Stimulated activated CD4-positive, alpha-beta T cell treated with anti-CD3 and anti-CD28 coated beads, TNF-alpha, amount 100 ng/mL, for 48 hours (primary cell): ENCODE results near the gene USP17L15.
"Not testable (repeated sequence)": the region's sequence is repeated elsewhere in the genome, so short reads cannot be mapped to it uniquely, and the experiment has no call there.

ENCODE experiments used
- DNase-seq, 3 donors: peaks; one replicate each; pipeline ENCODE4 v3.0.0-alpha.2; 2020; ENCODE audit warnings: low read depth in 3 of 3

USP17L15 gene, protein sequence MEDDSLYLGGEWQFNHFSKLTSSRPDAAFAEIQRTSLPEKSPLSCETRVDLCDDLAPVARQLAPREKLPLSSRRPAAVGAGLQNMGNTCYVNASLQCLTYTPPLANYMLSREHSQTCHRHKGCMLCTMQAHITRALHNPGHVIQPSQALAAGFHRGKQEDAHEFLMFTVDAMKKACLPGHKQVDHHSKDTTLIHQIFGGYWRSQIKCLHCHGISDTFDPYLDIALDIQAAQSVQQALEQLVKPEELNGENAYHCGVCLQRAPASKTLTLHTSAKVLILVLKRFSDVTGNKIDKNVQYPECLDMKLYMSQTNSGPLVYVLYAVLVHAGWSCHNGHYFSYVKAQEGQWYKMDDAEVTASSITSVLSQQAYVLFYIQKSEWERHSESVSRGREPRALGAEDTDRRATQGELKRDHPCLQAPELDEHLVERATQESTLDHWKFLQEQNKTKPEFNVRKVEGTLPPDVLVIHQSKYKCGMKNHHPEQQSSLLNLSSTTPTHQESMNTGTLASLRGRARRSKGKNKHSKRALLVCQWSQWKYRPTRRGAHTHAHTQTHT

DNA sequence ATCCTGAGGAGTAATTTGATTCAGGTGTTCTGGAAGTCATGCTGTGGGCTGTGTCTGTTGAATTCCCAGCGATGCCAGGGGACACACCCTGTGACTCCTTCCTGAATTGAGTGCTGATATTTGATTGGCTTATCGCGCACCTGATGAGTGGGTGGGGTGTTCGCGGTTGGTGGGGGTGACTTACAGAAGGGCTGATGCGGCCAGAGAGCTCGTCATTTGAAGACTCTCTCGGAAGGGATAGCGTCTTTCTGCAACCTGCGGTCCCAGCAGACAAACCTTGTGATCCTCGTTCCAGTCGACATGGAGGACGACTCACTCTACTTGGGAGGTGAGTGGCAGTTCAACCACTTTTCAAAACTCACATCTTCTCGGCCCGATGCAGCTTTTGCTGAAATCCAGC is at the start of gene USP17L15:
Gene USP17L15, plus strand, starts transcription at position 301 of the 400 bp plus-strand sequence. Its CDS starts 0 bp downstream, at position 301.
- not testable (repeated sequence) for DNase-seq

DNA sequence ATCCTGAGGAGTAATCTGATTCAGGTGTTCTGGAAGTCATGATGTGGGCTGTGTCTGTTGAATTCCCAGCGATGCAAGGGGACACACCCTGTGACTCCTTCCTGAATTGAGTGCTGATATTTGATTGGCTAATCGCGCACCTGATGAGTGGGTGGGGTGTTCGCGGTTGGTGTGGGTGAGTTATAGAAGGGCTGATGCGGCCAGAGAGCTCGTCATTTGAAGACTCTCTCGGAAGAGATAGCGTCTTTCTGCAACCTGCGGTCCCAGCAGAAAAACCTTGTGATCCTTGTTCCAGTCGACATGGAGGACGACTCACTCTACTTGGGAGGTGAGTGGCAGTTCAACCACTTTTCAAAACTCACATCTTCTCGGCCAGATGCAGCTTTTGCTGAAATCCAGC is 23.8 kb upstream of the USP17L15 start, which contains the start of gene USP17L10:
Gene USP17L10, plus strand, starts transcription at position 301 of the 400 bp plus-strand sequence. Its CDS starts 0 bp downstream, at position 301.
- DNase-seq: not testable (repeated sequence)

DNA sequence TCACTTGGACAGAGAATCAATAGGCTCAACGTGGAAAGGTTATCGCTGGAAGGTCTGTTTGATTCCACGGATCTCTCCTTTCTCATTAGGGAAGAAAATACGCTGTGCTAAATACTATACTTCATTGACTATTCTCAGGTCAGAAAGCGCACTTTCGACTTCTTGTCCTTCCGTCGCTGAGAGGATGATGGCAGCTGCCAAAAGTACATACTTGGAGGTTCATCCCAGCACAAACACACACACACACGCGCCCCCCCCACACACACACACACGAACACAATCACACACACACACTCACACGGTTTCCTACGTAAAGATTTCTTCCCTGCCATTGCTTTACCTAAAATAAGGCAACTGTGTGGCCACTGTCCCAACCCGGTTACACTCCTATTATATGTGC is 19.5 kb upstream of the USP17L15 start:
- DNase-seq: not testable (repeated sequence)

DNA sequence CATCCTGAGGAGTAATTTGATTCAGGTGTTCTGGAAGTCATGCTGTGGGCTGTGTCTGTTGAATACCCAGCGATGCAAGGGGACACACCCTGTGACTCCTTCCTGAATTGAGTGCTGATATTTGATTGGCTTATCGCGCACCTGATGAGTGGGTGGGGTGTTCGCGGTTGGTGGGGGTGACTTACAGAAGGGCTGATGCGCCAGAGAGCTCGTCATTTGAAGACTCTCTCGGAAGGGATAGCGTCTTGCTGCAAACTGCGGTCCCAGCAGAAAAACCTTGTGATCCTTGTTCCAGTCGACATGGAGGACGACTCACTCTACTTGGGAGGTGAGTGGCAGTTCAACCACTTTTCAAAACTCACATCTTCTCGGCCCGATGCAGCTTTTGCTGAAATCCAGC is 19.1 kb upstream of the USP17L15 start, which contains the start of gene USP17L11:
Gene USP17L11, plus strand, starts transcription at position 301 of the 400 bp plus-strand sequence. Its CDS starts 0 bp downstream, at position 301.
- not testable (repeated sequence) for DNase-seq

DNA sequence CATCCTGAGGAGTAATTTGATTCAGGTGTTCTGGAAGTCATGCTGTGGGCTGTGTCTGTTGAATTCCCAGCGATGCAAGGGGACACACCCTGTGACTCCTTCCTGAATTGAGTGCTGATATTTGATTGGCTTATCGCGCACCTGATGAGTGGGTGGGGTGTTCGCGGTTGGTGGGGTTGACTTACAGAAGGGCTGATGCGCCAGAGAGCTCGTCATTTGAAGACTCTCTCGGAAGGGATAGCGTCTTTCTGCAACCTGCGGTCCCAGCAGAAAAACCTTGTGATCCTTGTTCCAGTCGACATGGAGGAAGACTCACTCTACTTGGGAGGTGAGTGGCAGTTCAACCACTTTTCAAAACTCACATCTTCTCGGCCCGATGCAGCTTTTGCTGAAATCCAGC is 14.3 kb upstream of the USP17L15 start, which contains the start of gene USP17L12:
Gene USP17L12, plus strand, starts transcription at position 301 of the 400 bp plus-strand sequence. Its CDS starts 0 bp downstream, at position 301.
- DNase-seq: not testable (repeated sequence)

DNA sequence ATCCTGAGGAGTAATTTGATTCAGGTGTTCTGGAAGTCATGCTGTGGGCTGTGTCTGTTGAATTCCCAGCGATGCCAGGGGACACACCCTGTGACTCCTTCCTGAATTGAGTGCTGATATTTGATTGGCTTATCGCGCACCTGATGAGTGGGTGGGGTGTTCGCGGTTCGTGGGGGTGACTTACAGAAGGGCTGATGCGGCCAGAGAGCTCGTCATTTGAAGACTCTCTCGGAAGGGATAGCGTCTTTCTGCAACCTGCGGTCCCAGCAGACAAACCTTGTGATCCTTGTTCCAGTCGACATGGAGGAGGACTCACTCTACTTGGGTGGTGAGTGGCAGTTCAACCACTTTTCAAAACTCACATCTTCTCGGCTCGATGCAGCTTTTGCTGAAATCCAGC is 9.6 kb upstream of the USP17L15 start, which contains the start of gene USP17L13:
Gene USP17L13, plus strand, starts transcription at position 301 of the 400 bp plus-strand sequence. Its CDS starts 0 bp downstream, at position 301.
- DNase-seq: not testable (repeated sequence)

DNA sequence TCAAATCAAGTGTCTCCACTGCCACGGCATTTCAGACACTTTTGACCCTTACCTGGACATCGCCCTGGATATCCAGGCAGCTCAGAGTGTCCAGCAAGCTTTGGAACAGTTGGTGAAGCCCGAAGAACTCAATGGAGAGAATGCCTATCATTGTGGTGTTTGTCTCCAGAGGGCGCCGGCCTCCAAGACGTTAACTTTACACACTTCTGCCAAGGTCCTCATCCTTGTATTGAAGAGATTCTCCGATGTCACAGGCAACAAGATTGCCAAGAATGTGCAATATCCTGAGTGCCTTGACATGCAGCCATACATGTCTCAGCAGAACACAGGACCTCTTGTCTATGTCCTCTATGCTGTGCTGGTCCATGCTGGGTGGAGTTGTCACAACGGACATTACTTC is 3.9 kb upstream of the USP17L15 start:
- DNase-seq: not testable (repeated sequence)

DNA sequence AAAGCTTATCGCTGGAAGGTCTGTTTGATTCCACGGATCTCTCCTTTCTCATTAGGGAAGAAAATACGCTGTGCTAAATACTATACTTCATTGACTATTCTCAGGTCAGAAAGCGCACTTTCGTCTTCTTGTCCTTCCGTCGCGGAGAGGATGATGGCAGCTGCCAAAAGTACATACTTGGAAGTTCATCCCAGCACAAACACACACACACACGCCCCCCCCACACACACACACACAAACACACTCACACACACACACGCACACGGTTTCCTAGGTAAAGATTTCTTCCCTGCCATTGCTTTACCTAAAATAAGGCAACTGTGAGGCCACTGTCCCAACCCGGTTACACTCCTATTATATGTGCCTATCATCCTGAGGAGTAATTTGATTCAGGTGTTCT is 4.3 kb downstream of the USP17L15 start:
- DNase-seq: not testable (repeated sequence)

DNA sequence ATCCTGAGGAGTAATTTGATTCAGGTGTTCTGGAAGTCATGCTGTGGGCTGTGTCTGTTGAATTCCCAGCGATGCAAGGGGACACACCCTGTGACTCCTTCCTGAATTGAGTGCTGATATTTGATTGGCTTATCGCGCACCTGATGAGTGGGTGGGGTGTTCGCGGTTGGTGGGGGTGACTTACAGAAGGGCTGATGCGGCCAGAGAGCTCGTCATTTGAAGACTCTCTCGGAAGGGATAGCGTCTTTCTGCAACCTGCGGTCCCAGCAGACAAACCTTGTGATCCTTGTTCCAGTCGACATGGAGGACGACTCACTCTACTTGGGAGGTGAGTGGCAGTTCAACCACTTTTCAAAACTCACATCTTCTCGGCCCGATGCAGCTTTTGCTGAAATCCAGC is 9.4 kb downstream of the USP17L15 start, which contains the start of gene USP17L17:
Gene USP17L17, plus strand, starts transcription at position 301 of the 400 bp plus-strand sequence. Its CDS starts 0 bp downstream, at position 301.
- not testable (repeated sequence) for DNase-seq

DNA sequence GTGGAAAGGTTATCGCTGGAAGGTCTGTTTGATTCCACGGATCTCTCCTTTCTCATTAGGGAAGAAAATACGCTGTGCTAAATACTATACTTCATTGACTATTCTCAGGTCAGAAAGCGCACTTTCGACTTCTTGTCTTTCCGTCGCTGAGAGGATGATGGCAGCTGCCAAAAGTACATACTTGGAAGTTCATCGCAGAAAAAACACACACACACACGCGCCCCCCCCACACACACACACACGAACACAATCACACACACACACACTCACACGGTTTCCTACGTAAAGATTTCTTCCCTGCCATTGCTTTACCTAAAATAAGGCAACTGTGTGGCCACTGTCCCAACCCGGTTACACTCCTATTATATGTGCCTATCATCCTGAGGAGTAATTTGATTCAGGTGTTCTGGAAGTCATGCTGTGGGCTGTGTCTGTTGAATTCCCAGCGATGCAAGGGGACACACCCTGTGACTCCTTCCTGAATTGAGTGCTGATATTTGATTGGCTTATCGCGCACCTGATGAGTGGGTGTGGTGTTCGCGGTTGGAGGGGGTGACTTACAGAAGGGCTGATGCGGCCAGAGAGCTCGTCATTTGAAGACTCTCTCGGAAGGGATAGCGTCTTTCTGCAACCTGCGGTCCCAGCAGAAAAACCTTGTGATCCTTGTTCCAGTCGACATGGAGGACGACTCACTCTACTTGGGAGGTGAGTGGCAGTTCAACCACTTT is 13.9 kb downstream of the USP17L15 start, which contains the start of gene USP17L18:
Gene USP17L18, plus strand, starts transcription at position 678 of the 728 bp plus-strand sequence. Its CDS starts 0 bp downstream, at position 678.
- not testable (repeated sequence) for DNase-seq

DNA sequence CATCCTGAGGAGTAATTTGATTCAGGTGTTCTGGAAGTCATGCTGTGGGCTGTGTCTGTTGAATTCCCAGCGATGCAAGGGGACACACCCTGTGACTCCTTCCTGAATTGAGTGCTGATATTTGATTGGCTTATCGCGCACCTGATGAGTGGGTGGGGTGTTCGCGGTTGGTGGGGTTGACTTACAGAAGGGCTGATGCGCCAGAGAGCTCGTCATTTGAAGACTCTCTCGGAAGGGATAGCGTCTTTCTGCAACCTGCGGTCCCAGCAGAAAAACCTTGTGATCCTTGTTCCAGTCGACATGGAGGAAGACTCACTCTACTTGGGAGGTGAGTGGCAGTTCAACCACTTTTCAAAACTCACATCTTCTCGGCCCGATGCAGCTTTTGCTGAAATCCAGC is 18.9 kb downstream of the USP17L15 start, which contains the start of gene USP17L19:
Gene USP17L19, plus strand, starts transcription at position 301 of the 400 bp plus-strand sequence. Its CDS starts 0 bp downstream, at position 301.
- not testable (repeated sequence) for DNase-seq

DNA sequence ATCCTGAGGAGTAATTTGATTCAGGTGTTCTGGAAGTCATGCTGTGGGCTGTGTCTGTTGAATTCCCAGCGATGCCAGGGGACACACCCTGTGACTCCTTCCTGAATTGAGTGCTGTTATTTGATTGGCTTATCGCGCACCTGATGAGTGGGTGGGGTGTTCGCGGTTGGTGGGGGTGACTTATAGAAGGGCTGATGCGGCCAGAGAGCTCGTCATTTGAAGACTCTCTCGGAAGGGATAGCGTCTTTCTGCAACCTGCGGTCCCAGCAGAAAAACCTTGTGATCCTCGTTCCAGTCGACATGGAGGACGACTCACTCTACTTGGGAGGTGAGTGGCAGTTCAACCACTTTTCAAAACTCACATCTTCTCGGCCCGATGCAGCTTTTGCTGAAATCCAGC is 23.6 kb downstream of the USP17L15 start, which contains the start of gene USP17L20:
Gene USP17L20, plus strand, starts transcription at position 301 of the 400 bp plus-strand sequence. Its CDS starts 0 bp downstream, at position 301.
- DNase-seq: not testable (repeated sequence)

DNA sequence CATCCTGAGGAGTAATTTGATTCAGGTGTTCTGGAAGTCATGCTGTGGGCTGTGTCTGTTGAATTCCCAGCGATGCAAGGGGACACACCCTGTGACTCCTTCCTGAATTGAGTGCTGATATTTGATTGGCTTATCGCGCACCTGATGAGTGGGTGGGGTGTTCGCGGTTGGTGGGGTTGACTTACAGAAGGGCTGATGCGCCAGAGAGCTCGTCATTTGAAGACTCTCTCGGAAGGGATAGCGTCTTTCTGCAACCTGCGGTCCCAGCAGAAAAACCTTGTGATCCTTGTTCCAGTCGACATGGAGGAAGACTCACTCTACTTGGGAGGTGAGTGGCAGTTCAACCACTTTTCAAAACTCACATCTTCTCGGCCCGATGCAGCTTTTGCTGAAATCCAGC is 28.4 kb downstream of the USP17L15 start, which contains the start of gene USP17L21:
Gene USP17L21, plus strand, starts transcription at position 301 of the 400 bp plus-strand sequence. Its CDS starts 0 bp downstream, at position 301.
- DNase-seq: not testable (repeated sequence)

DNA sequence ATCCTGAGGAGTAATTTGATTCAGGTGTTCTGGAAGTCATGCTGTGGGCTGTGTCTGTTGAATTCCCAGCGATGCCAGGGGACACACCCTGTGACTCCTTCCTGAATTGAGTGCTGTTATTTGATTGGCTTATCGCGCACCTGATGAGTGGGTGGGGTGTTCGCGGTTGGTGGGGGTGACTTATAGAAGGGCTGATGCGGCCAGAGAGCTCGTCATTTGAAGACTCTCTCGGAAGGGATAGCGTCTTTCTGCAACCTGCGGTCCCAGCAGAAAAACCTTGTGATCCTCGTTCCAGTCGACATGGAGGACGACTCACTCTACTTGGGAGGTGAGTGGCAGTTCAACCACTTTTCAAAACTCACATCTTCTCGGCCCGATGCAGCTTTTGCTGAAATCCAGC is 33.1 kb downstream of the USP17L15 start, which contains the start of gene USP17L22:
Gene USP17L22, plus strand, starts transcription at position 301 of the 400 bp plus-strand sequence. Its CDS starts 0 bp downstream, at position 301.
- not testable (repeated sequence) for DNase-seq

DNA sequence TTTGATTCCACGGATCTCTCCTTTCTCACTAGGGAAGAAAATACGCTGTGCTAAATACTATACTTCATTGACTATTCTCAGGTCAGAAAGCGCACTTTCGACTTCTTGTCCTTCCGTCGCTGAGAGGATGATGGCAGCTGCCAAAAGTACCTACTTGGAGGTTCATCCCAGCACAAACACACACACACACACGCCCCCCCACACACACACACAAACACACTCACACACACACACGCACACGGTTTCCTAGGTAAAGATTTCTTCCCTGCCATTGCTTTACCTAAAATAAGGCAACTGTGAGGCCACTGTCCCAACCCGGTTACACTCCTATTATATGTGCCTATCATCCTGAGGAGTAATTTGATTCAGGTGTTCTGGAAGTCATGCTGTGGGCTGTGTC is 37.5 kb downstream of the USP17L15 start:
- not testable (repeated sequence) for DNase-seq
